NCI-H1092 treated with DMSO at 0.1 percent for 48 hours (cell line): Measurements from ENCODE around the gene PAX7.
A peak's percentile ranks its signal among the peaks of the same experiment; 100 is the strongest.
"Not testable (repeated sequence)": the region's sequence is repeated elsewhere in the genome, so short reads cannot be mapped to it uniquely, and the experiment has no call there.

Experiments used
- DNase-seq: peaks from one replicate; lab custom pipeline; 2025; lab: John Stamatoyannopoulos, UW

The PAX7 gene

GRCh38 chr1:18630511-18631495 is at the start of gene PAX7:
Gene PAX7, plus strand, starts transcription at chr1:18630846. Its CDS starts 758 bp downstream, at chr1:18631604.
- no peak for DNase-seq

DNA sequence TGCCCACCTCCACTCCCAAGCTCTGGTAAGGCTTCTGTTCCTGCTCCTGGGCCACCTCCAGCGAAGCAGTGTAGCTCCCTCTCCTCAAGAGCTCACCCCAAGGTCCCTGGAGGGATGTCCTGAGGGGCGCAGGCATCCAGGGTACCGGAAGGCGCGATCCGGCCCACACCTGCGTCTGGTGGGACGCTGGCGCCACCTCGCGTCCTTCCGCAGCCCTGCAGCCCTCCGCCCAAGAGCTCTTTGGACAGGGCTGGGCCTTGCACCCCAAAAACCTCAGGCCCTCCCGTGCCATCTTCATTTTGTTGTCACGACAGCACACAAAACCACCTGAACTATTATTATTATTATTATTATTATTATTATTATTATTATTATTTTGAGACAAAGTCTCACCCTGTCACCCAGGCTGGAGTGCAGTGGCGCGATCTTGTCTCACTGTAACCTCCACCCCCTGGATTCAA is 49.2 kb upstream of the PAX7 start:
- peak; percentile 18 for DNase-seq

DNA sequence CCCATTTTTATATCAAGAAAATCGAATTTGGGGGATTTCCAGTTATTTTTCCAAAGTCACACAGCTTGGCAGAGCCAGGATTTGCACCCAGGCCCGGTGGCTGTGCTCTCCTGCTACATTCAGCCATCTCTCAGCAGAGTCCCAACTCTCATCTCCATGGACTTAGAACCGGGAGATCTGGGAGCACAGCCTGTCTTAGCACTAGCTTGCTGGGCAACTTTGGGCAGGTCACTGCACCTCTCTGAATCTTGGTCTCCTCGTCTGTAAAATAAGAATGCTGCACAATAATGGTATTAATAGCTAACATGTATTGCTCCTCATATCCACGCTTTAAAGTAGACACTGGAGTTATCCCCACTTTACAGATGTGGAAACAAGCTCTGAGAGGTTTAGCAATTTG is 47.8 kb upstream of the PAX7 start:
- DNase-seq = no peak

DNA sequence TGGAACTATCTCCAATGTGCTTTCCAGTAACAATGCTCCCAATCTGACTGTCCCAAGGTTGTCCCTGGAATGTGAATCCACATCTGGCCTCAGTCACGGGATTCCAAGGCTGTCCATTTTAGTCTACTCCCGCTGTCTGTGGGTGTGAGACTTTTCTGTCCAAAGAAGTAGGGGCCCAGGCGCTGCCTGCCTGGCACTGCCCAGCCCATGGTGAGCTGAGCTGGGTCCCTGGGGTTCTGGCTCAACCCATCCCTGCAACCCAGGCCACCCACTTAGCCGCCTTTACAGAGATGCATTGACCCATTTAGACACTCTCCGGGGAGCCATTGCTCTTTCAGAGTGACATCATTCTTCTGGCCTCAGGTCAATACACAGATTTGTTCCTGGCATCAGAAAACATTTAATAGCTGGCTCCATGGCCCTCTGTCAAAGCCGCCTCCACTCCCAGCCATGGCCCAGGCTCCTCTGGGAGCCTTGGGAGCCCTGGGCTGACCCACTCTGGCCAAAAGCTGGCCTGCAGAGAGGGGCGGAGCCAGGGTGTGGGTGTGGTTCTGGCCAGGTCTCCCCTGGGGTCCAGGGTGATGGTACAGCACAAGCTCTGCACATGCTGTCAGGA is 47.2 kb upstream of the PAX7 start:
- DNase-seq = no peak

DNA sequence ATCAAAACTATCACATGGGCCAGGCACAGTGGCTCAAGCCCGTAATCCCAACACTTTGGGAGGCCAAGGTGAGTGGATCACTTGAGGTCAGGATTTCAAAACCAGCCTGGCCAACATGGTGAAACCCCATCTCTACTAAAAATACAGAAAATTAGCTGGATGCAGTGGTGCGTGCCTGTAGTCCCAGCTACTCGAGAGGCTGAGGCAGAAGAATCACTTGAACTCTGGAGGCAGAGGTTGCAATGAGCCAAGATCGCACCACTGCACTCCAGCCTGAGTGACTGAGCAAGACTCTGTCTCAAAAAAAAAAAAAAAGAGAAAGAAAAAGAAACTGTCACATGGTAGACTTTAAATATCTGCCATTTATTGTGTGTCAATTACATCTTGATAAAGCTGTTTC is 44.6 kb upstream of the PAX7 start:
- DNase-seq = not testable (repeated sequence)

- DNase-seq = no peak
Measured at GRCh38 chr1:18588093-18588492, 42.6 kb upstream of the PAX7 start.

DNA sequence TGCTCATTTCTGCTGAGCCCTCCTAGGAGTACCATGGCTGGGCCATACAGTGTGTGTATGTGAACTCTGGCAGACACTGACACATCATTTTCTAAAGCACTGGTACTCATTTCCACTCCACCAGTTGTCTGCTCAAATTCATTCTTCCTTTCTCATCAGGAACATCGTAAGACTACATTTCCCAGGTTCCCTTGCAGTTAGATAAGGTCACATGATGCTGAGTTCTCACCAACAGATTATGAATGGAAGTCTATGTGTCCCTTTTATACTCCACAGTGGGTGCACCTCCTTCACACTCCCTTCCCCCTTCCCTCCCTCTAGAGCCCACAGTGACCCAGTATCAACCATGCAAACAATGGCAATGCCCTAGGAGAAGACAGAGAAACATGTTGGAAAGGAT is 38.3 kb upstream of the PAX7 start:
- DNase-seq = no peak

DNA sequence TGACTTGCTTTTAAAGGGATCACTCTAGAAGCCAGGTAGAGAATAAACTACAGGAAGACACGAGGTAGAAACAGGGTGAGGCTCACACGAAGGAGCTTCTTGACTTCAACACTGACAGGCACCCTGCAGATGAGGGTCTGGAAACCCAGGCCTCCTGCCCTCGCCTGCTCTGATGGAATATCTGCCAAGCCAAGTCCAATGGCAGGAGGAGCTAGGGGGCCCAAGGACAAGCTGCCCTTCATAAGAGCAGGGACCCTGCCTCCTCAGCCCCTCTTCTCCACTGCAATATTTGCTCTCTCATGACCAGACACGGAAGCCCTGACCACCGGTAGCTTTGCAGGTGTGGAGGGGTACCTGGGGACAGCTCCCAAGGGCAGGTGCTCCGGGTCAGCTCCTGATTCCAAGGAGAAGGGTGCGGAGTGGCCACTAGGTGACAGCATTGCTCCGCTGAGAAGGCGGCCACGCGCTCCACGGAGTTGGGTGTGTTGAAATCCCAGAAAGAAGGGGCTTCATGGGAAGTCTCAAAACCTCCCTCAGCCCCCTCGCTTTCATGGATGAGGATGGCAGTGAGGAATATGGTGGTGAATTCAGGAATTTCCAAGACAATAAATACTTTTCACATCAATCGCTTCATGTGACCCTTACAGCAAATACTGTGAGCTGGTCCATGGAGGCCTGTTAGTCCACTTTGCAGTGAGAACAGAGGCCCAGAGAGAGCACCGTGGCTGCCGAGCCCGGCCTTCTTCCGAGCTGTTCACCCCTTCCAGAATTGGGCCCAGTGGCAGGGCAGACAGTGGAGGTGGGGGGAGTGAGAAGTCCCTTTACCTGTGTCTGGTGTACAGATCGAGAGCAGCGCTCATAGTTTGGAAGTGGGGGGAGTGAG is 33.2 kb upstream of the PAX7 start:
- peak; percentile 39 for DNase-seq

DNA sequence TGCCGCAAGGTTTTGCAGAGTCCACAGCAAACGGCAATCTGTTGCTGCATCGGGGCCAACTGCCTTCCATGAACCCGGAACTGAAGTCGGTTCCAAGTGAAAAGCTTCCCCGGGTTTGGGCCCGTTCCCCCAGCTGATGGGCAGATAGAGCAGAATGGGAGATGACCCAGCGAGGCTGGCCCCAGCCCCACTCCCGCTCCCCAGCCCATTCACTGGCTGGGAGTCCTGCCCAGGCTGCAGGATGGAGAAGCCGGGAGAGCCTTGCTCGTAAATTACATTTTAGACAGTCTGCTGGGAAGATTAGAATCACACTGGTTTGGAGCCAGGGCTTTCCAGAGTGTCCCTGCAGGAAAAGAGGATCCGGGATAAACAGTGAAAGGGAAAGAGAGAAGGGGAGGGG is 31.6 kb upstream of the PAX7 start:
- no peak for DNase-seq

- no peak for DNase-seq
Measured at GRCh38 chr1:18599704-18600103, 30.9 kb upstream of the PAX7 start.

- DNase-seq = no peak
Measured at GRCh38 chr1:18602533-18603211, 28.0 kb upstream of the PAX7 start.

GRCh38 chr1:18603212-18603852 is 27.3 kb upstream of the PAX7 start:
- no peak for DNase-seq

GRCh38 chr1:18606443-18607288 is 24.0 kb upstream of the PAX7 start:
- no peak for DNase-seq

- no peak for DNase-seq
Measured at GRCh38 chr1:18607289-18607760, 23.3 kb upstream of the PAX7 start.

DNA sequence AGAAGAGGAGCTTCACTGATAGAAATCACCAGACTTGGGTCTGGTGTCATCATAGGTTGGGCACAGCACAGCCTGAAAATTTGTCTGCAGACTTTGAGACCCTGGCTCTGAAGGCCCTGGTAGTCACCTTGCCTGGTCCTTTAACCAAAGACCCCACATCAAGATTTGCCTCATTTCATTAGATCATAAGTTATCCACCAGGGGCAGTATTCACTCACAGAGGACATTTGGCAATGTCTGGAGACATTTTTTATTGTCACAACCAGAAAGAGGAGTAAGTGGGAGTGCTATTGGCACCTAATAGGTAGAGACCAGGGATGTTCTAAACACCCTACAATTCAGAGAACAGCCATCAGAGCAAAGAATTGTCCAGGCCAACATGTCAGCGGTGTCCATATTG is 22.1 kb upstream of the PAX7 start:
- no peak for DNase-seq

DNA sequence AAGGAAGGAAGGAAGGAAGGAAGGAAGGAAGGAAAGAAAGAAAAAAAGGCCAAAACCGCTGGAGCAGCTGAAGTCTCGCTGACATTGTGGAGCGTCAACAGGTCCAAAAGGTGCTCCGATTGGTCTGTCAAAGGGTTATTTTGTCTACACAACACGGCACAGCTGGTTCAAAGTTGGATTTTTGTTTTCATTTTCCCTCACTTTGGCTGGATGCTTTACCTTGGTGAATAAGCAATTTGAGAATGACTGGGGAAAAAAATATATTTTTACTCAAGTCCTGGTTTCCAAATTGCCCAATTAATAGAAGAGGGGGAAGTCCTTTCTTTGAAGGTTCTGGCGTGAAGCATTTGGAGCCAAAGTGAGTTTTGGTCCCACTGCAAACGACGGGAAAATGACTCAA is 19.3 kb upstream of the PAX7 start:
- DNase-seq = no peak

DNA sequence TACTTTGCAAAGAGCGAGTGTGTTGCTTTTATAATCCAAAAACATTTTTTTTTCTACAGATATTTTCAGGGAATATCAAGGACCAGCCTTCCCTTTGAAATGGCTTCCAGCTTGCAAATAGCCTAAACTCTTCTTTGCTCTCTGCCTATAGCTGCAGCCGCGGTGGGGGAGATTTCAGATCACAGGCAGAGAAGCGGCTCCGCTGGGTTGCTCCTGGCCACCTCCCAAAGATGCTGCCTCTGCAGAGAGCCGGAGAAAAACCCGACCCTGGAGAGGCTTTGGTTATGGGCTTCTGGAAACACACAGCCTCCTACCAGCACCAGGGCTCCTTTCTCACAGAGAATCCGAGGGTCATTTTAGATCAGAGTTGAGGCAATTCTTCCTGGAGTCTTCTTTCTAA is 18.6 kb upstream of the PAX7 start:
- no peak for DNase-seq

DNA sequence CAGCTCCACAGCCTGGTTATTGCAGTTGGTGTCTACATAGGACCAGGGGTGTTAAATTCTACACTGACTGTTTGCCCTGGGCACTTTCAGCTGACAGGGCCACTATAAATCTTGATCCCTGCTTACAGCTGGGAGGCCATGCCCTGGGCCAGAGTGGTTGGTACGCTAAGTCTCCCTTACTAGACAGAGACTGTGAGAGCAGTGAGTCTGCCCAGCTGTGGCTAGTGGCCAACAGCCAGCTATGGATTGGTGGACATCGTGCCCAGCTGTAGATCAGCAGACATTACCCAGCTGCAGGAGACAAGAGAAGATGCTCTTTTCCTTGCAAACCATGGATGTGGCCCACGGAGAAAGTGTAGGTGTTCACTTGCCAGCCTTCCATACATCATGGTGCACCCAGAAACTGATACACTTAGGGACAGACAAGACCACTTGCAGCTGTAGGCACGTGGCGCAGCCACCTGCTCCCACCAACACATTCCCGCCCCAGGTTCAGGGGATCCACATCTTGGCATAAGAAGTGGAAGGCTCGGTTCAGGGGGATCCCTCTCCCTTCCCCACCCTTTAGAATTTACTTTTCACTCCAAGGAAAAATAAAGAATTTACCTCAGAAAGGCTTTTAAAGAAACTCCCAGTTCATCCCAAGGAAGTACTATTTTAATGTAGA is 16.4 kb upstream of the PAX7 start:
- no peak for DNase-seq
